ENCODE data around the gene TSPAN10. TPM values are rescaled to one million over a fixed set of nuclear protein-coding genes. Genes with fewer than 3 reads are reported as not detected.

The TSPAN10 gene
- total and polyA plus RNA-seq, 2 of the 4 experiments (the other 2 are of a cell fraction), result 1.4 to 4.5 TPM

- no peaks in the 10 kb centered on the region for H3K27me3 ChIP-seq (ENCODE audit: control insufficient read depth, insufficient read depth, low read length)
- 0 out of 2 replicates have a peak overlapping the region, but pooled peaks have one; percentile 75 for H3K9ac ChIP-seq (ENCODE audit: low read depth, low read length)
- peaks cover 3 to 32% of the 10 kb centered on the region in 2 experiments; a peak in 3 of 4 replicates for H3K79me1 ChIP-seq (ENCODE audit: low read depth in 1 of 2, low read length in 2 of 2)
- DNase-seq (no peak), ATAC-seq (ENCODE audit: low read depth) (no peak)
- H3K27ac ChIP-seq (ENCODE audit: insufficient read depth, low read length), result no peak overlapping the region
- dilution Hi-C loops (cut with HindIII; ENCODE audit: low sequenced_read_pairs, unreplicated experiment) (no loop called here), in situ Hi-C loops (cut with MboI; ENCODE audit: low sequenced_read_pairs) (no loop called here), intact Hi-C loops (cut with micrococcal nuclease) (no loop called here)
- no peak overlapping the region for H2AK5ac ChIP-seq (ENCODE audit: low read depth, low read length)
- no peak overlapping the region for H4K8ac ChIP-seq (ENCODE audit: low read depth in 2 of 2, low read length in 2 of 2)
- no peak overlapping the region for H4K5ac ChIP-seq (ENCODE audit: low read depth, low read length)
- ChIA-PET POLR2A (ENCODE audit: unreplicated experiment) (no interaction called here), CTCF (no interaction called here)
- TSS peak; percentile 67 for BruUV-seq (replicated peaks)
- no peak overlapping the region for H2BK15ac ChIP-seq (ENCODE audit: low read depth, low read length)
- no peak overlapping the region for H2BK5ac ChIP-seq (ENCODE audit: low read depth, low read length, poor library complexity, severe bottlenecking)
- H2AK9ac ChIP-seq (replicated peaks; ENCODE audit: low read depth, low read length, poor library complexity), result no peak overlapping the region
- H4K20me1 ChIP-seq (ENCODE audit: insufficient read depth, low read length), result peaks cover 54% of the 10 kb centered on the region
- TF ChIP-seq ELK1 (IDR thresholded peaks at IDR 0.05; ENCODE audit: borderline replicate concordance, low read depth, low read length) (no peak), POLR2A (IDR thresholded peaks at IDR 0.05; ENCODE audit: low read depth, low read length) (no peak), CEBPB (IDR thresholded peaks at IDR 0.05; ENCODE audit: low read depth, low read length) (no peak), SMC3 (IDR thresholded peaks at IDR 0.05; ENCODE audit: low read depth, low read length) (no peak)
- no peak overlapping the region for H2BK20ac ChIP-seq (ENCODE audit: low read depth, low read length)
- peak overlapping the region; percentile 57; the same call in 1 of the 2 replicates for H3K4me3 ChIP-seq (ENCODE audit: insufficient read depth, low read depth, low read length)
- no peaks in the 10 kb centered on the region for H3K9me3 ChIP-seq (ENCODE audit: control insufficient read depth, insufficient read depth, low read length)
- WGBS, 2 experiments (ENCODE audit: extremely low coverage in 2 of 2, insufficient read length in 1 of 2), result 90% methylated on average over 2 of the region's 5 CpGs; no CpG with 5 or more reads in 1 of the 2 experiments
- no peak overlapping the region for H3K4ac ChIP-seq (ENCODE audit: low read depth, low read length)
- H3K36me3 ChIP-seq (ENCODE audit: control insufficient read depth, insufficient read depth, low read length), result peaks cover 4% of the 10 kb centered on the region; the same call in 1 of the 2 replicates
- no peak overlapping the region for H3K14ac ChIP-seq (replicated peaks; ENCODE audit: low read depth, low read length)
- H3K4me2 ChIP-seq (ENCODE audit: low read depth, low read length), result peak overlapping the region; percentile 88
- H3K18ac ChIP-seq (ENCODE audit: low read depth, low read length), result no peak overlapping the region
- H3K4me1 ChIP-seq (ENCODE audit: control insufficient read depth, insufficient read depth, low read length), result peaks cover 6% of the 10 kb centered on the region
- H2BK120ac ChIP-seq (ENCODE audit: low read depth, low read length), result no peak overlapping the region
- H3K56ac ChIP-seq (ENCODE audit: extremely low read depth, insufficient read depth, low read length), result no peak overlapping the region
- peak overlapping the region; percentile 15; the same call in 1 of the 2 replicates for H3K23ac ChIP-seq (ENCODE audit: low read depth, low read length)
- no peak overlapping the region for H2AFZ ChIP-seq (replicated peaks; ENCODE audit: low read length, poor library complexity)
- peaks cover 13% of the 10 kb centered on the region for H3K9me1 ChIP-seq (ENCODE audit: insufficient read depth, low read length)
- H4K91ac ChIP-seq (ENCODE audit: insufficient read depth, low read depth, low read length), result no peak overlapping the region
Observed at GRCh38 chr17:81635431-81635830, 1.6 kb upstream of the TSPAN10 start.
